Lower lobe of right lung (tissue), 2 donors: ENCODE data around the gene PCDHB6. TPM values are rescaled to one million over a fixed set of nuclear protein-coding genes. Genes with fewer than 3 reads are reported as not detected.
"Not testable (repeated sequence)": the region's sequence is repeated elsewhere in the genome, so short reads cannot be mapped to it uniquely, and the experiment has no call there.

ENCODE experiments used
- ATAC-seq, 2 donors: fragments of 200-7000 bp; cut with Tn5 transposase; one replicate each; pipeline ENCODE4 v1.9.1; 2020 to 2022; ENCODE audit warnings: mild to moderate bottlenecking in 2 of 2, moderate library complexity in 2 of 2
- DNase-seq: peaks from one replicate; pipeline ENCODE4 v3.0.0-alpha.2; 2020
- H3K27ac ChIP-seq: fragments of 200-600 bp; one replicate; pipeline ENCODE4 v1.8.0; 2022
- H3K27me3 ChIP-seq: fragments of 200-600 bp; one replicate; pipeline ENCODE4 v1.8.0; 2022; ENCODE audit warnings: low read depth
- H3K36me3 ChIP-seq: fragments of 200-600 bp; one replicate; pipeline ENCODE4 v1.8.0; 2022; ENCODE audit warnings: mild to moderate bottlenecking
- H3K4me1 ChIP-seq: fragments of 200-600 bp; one replicate; pipeline ENCODE4 v1.8.0; 2022
- H3K4me3 ChIP-seq: fragments of 200-600 bp; one replicate; pipeline ENCODE4 v1.8.0; 2022; ENCODE audit warnings: mild to moderate bottlenecking
- H3K9me3 ChIP-seq: fragments of 200-600 bp; one replicate; pipeline ENCODE4 v1.8.0; 2022
- intact Hi-C: fragments of 100-400 bp; cut with DNase I; formaldehyde crosslinking; loops from one replicate; pipeline ENCODE4 v1.11.0; 2022
- total RNA-seq: library from RNA; stranded (reverse); fragmentation: NEBNext Ultra II Directional; extraction: Animal tissue kit (Norgen Biotek cat#: 25700); gene quantifications from one replicate; pipeline ENCODE4 v1.2.1, GENCODE V29; 2021
- TF ChIP-seq, protein P1 (sequence below): fragments of 200-600 bp; IDR thresholded peaks from one replicate; pipeline ENCODE4 v1.8.0; 2022; ENCODE audit warnings: antibody characterized with exemption, mild to moderate bottlenecking
- donor health status: DM: no; HTN: yes; CAD: no; lungs with severe emphysema.

Gene PCDHB6
- total RNA-seq, 1 donor from 2014 or later = 0.41 TPM

GRCh38 chr5:141119250-141119649 lies 30.6 kb upstream of the PCDHB6 start:
- no peaks in the 10 kb centered on the region for H3K4me1 ChIP-seq
- no peak for ATAC-seq
- H3K4me3 ChIP-seq = no peak overlapping the region
- no peak for DNase-seq
- intact Hi-C loops = no loop called here
- peaks cover 24% of the 10 kb centered on the region for H3K9me3 ChIP-seq
- peaks cover 9% of the 10 kb centered on the region for H3K27me3 ChIP-seq
- no peaks in the 10 kb centered on the region for H3K36me3 ChIP-seq
- TF ChIP-seq, protein P1, sequence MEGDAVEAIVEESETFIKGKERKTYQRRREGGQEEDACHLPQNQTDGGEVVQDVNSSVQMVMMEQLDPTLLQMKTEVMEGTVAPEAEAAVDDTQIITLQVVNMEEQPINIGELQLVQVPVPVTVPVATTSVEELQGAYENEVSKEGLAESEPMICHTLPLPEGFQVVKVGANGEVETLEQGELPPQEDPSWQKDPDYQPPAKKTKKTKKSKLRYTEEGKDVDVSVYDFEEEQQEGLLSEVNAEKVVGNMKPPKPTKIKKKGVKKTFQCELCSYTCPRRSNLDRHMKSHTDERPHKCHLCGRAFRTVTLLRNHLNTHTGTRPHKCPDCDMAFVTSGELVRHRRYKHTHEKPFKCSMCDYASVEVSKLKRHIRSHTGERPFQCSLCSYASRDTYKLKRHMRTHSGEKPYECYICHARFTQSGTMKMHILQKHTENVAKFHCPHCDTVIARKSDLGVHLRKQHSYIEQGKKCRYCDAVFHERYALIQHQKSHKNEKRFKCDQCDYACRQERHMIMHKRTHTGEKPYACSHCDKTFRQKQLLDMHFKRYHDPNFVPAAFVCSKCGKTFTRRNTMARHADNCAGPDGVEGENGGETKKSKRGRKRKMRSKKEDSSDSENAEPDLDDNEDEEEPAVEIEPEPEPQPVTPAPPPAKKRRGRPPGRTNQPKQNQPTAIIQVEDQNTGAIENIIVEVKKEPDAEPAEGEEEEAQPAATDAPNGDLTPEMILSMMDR = no peak
- no peak overlapping the region for H3K27ac ChIP-seq

DNA sequence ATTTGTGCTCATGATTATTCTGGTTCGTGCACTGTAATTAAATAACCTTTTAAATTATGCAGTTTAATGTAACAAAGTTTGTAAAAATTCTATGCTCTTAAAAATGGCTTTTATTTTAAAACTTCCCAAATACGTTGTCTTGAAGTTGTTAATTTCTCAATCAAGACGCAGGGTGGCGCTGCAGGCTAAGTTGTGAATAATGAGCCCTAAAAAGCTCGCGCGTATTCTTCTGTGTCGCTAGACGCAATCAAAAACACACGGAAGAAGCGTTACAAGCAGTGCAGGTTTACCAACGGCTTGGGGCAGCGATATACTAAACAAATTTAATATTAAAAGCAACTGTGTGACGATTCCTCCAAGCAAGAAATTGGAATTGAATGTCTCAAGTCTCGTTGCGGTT lies 28.3 kb upstream of the PCDHB6 start, which contains the start of gene PCDHB4:
PCDHB4 (plus strand) TSS at position 256 of the 400 bp plus-strand sequence. CDS start 181 bp downstream, outside the sequence.
- intact Hi-C loops = no loop called here
- Histone ChIP-seq H3K9me3 (peaks cover 19% of the 10 kb centered on the region), H3K4me3 (peak within 1 kb of the TSS; percentile 20), H3K27me3 (peaks cover 9% of the 10 kb centered on the region), H3K4me1 (no peaks in the 10 kb centered on the region), H3K27ac (no peak within 1 kb of the TSS), H3K36me3 (no peaks in the 10 kb centered on the region)
- TF ChIP-seq, protein P1 = peak; percentile 14
- DNase-seq = no peak
- no peak for ATAC-seq

GRCh38 chr5:141121985-141122384 lies 27.9 kb upstream of the PCDHB6 start:
- intact Hi-C loops = no loop called here
- peaks cover 9% of the 10 kb centered on the region for H3K27me3 ChIP-seq
- no peak overlapping the region for H3K27ac ChIP-seq
- H3K9me3 ChIP-seq = peaks cover 15% of the 10 kb centered on the region
- TF ChIP-seq, protein P1 = no peak
- H3K4me3 ChIP-seq = peak overlapping the region; percentile 20
- no peaks in the 10 kb centered on the region for H3K36me3 ChIP-seq
- ATAC-seq (no peak), DNase-seq (no peak)
- H3K4me1 ChIP-seq = no peaks in the 10 kb centered on the region

GRCh38 chr5:141123396-141124135 lies 26.3 kb upstream of the PCDHB6 start:
- H3K27me3 ChIP-seq, H3K27ac ChIP-seq, DNase-seq, H3K4me1 ChIP-seq, ATAC-seq, H3K4me3 ChIP-seq, intact Hi-C loops, H3K36me3 ChIP-seq: not testable (repeated sequence)
- H3K9me3 ChIP-seq = peaks cover 10% of the 10 kb centered on the region

- no peaks in the 10 kb centered on the region for H3K36me3 ChIP-seq
- no peaks in the 10 kb centered on the region for H3K4me1 ChIP-seq
- no peak overlapping the region for H3K4me3 ChIP-seq
- DNase-seq = no peak
- intact Hi-C loops = no loop called here
- no peak overlapping the region for H3K27ac ChIP-seq
- peaks cover 6% of the 10 kb centered on the region for H3K9me3 ChIP-seq
- ATAC-seq = no peak
- peaks cover under 1% of the 10 kb centered on the region for H3K27me3 ChIP-seq
- TF ChIP-seq, protein P1 = no peak
Observed at GRCh38 chr5:141127305-141127704, 22.6 kb upstream of the PCDHB6 start.

DNA sequence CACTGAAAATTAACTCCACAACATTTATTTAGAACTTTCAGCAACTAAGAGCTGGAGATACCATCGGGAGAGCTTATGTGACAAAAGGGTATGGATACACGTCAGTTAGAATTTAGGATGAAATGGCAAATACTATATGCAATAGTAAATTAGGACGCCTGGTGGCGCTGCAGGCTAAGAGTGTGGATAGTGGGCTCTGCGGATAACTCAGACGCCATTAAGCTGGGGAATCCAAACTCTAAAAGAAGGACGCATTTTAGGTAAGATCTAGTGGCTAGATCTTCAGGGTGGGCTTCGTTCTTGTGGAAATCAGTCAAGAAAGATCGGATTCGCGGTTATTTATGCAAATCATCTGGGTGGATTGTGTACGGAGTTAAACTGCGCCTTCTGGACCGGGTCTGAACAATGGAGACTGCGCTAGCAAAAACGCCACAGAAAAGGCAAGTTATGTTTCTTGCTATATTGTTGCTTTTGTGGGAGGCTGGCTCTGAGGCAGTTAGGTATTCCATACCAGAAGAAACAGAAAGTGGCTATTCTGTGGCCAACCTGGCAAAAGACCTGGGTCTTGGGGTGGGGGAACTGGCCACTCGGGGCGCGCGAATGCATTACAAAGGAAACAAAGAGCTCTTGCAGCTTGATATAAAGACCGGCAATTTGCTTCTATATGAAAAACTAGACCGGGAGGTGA lies 14.7 kb upstream of the PCDHB6 start, which contains the start of gene PCDHB5:
PCDHB5 (plus strand) TSS at position 177 of the 688 bp plus-strand sequence; CDS start at position 406, 229 bp downstream.
- ATAC-seq (peak in 1 of 2 donors; percentile 68), DNase-seq (no peak)
- no peaks in the 10 kb centered on the region for H3K4me1 ChIP-seq
- TF ChIP-seq, protein P1 = peak; percentile 32
- H3K4me3 ChIP-seq = peak within 1 kb of the TSS; percentile 31
- H3K27ac ChIP-seq = no peak within 1 kb of the TSS
- no peaks in the 10 kb centered on the region for H3K27me3 ChIP-seq
- peaks cover 21% of the 10 kb centered on the region for H3K9me3 ChIP-seq
- no peaks in the 10 kb centered on the region for H3K36me3 ChIP-seq
- intact Hi-C loops = no loop called here
